HEK293T (cell line): ENCODE results near the gene SETD5.
A peak's percentile ranks its signal among the peaks of the same experiment; 100 is the strongest.

Experiments
- CTCF ChIA-PET: fragments of 350-600 bp; formaldehyde crosslinking; extraction: SDS; loops from one replicate; lab custom pipeline; 2021; ENCODE audit warnings: antibody characterized with exemption, inconsistent platforms; lab: Yijun Ruan, JAX
- POLR2A ChIA-PET: fragments of 350-600 bp; formaldehyde crosslinking; extraction: SDS; loops from one replicate; lab custom pipeline; 2020; ENCODE audit warnings: antibody characterized with exemption, inconsistent platforms; lab: Yijun Ruan, JAX
- DNase-seq: peaks from one replicate; pipeline ENCODE4 v3.0.0; 2012; ENCODE audit warnings: mixed read lengths; ENCODE audit errors: extremely low spot score
- ARNT ChIP-seq: fragments of 450-650 bp; IDR thresholded peaks from 2 replicates; pipeline ENCODE4 v1.6.1; 2017; ENCODE audit warnings: mild to moderate bottlenecking
- BHLHE40 ChIP-seq: fragments of 450-650 bp; IDR thresholded peaks from 2 replicates; pipeline ENCODE4 v1.6.1; 2016; ENCODE audit warnings: mild to moderate bottlenecking, moderate library complexity, borderline replicate concordance
- CTBP1 ChIP-seq: fragments of 450-650 bp; IDR thresholded peaks from 2 replicates; pipeline ENCODE4 v1.6.1; 2016; ENCODE audit warnings: borderline replicate concordance
- ELF4 ChIP-seq: fragments of 450-650 bp; IDR thresholded peaks from 2 replicates; pipeline ENCODE4 v1.6.1; 2017; ENCODE audit warnings: antibody characterized with exemption
- FOXA1 ChIP-seq: fragments of 450-650 bp; IDR thresholded peaks from 2 replicates; pipeline ENCODE4 v1.6.1; 2016; ENCODE audit warnings: mild to moderate bottlenecking
- FOXK2 ChIP-seq: fragments of 450-650 bp; IDR thresholded peaks from 2 replicates; pipeline ENCODE4 v1.6.1; 2016; ENCODE audit warnings: mild to moderate bottlenecking
- FOXM1 ChIP-seq: fragments of 450-650 bp; IDR thresholded peaks from 2 replicates; pipeline ENCODE4 v1.6.1; 2017; ENCODE audit warnings: mild to moderate bottlenecking, borderline replicate concordance
- HDGF ChIP-seq: fragments of 450-650 bp; IDR thresholded peaks from 2 replicates; pipeline ENCODE4 v1.6.1; 2017; ENCODE audit warnings: antibody characterized with exemption, borderline replicate concordance
- L3MBTL2 ChIP-seq: fragments of 450-650 bp; conservative IDR thresholded peaks from 2 replicates; pipeline ENCODE4 v1.6.1; 2016; ENCODE audit warnings: mild to moderate bottlenecking
- LEF1 ChIP-seq: fragments of 450-650 bp; IDR thresholded peaks from 2 replicates; pipeline ENCODE4 v1.6.1; 2017; ENCODE audit warnings: mild to moderate bottlenecking, borderline replicate concordance
- NFRKB ChIP-seq: fragments of 450-650 bp; IDR thresholded peaks from 2 replicates; pipeline ENCODE4 v1.6.1; 2016; ENCODE audit warnings: mild to moderate bottlenecking, moderate library complexity
- SP1 ChIP-seq: fragments of 450-650 bp; IDR thresholded peaks from 2 replicates; pipeline ENCODE4 v1.6.1; 2017
- SUZ12 ChIP-seq: fragments of 450-650 bp; IDR thresholded peaks from 2 replicates; pipeline ENCODE4 v1.6.1; 2016; ENCODE audit warnings: mild to moderate bottlenecking
- TARDBP ChIP-seq: fragments of 450-650 bp; IDR thresholded peaks from 2 replicates; pipeline ENCODE4 v1.6.1; 2016
- ZNF384 ChIP-seq: fragments of 450-650 bp; IDR thresholded peaks from 2 replicates; pipeline ENCODE4 v1.6.1; 2016
- TF ChIP-seq, protein P1 (sequence below): fragments of 450-650 bp; IDR thresholded peaks from 2 replicates; pipeline ENCODE4 v1.6.1; 2016

The SETD5 gene

DNA sequence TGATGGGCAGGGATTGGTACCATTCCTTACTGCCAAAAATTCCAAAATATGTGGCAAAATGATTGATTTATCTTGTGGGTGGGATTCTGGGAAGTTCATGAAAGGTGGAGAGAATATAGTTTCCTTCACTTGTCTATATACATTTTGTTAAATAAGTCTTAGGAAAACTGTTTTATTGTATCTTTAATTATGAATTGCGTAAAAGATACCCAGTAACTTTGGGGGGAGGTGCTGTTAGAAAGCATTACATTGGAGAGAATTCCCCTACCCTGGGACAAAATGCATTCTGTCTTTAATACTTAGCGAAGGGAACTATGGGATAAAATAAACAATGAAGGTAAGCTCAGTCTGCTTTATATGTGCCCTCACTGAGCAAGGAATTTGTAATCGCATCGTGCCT, 4.6 kb downstream of the SETD5 start:
- ChIA-PET POLR2A (interaction anchor here (2.2 kb wide), 1 partner anchor 39 kb away, joined by 11 read pairs; the partner anchor contains the start of gene THUMPD3), CTCF (interaction anchor here (1.0 kb wide), 1 partner anchor 22 kb away, joined by 3 read pairs; no protein-coding TSS in a partner anchor)
- TF ChIP-seq, protein P1, sequence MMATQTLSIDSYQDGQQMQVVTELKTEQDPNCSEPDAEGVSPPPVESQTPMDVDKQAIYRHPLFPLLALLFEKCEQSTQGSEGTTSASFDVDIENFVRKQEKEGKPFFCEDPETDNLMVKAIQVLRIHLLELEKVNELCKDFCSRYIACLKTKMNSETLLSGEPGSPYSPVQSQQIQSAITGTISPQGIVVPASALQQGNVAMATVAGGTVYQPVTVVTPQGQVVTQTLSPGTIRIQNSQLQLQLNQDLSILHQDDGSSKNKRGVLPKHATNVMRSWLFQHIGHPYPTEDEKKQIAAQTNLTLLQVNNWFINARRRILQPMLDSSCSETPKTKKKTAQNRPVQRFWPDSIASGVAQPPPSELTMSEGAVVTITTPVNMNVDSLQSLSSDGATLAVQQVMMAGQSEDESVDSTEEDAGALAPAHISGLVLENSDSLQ: peak; percentile 65
- TF ChIP-seq NFRKB: no peak
- DNase-seq: no peak

DNA sequence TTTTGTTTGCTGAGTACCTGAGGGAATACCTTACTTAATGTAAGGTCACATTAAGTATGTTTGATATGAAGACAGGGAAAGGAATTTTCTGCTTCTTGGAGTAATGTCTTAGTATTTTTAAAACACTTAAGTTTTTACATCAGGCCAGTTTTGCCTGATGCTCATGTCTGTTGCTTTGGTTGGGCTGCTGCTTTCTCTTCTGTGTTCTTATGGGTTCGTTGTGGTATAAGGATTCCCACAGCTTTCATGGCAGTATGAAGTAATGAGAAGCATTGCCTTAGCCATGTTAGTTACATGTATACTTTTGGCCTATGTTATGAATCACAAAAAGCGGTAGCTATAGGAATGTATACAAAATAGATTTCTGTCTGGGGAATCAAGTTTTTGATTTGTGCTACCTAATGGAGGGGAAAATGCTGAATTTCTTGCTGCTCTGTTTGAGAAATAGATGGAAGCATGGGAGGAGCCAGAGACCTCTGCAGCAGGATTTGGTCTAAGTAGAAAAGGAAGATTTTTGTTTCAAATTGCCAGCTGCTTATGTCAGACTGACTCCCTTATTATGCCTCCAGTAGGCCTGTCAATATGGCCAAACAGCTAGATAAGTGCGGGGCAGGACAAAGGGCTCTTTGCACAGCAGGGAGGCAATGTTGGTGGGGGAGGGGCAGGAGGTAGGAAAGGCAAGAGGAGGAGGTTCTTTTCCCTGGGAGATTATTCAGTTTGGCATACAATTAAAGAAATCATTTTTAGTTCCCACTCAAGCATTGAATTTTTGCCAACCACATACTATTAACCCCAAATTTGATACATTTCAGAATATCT, 5.2 kb downstream of the SETD5 start:
- CTCF ChIA-PET: interaction anchor here (0.9 to 1.1 kb wide), 3 partner anchors 14 to 21 kb away, joined by 3 to 11 read pairs (median 6); no protein-coding TSS in a partner anchor
- DNase-seq: peak; percentile 48
- TF ChIP-seq FOXM1 (no peak), CTBP1 (0 out of 2 replicates have a peak, but pooled peaks have one; percentile 48), L3MBTL2 (no peak), TARDBP (no peak)
- TF ChIP-seq, protein P1: peak; percentile 76
- POLR2A ChIA-PET: interaction anchor here (2.2 kb wide), 1 partner anchor 40 kb away, joined by 11 read pairs; the partner anchor contains the start of gene THUMPD3

DNA sequence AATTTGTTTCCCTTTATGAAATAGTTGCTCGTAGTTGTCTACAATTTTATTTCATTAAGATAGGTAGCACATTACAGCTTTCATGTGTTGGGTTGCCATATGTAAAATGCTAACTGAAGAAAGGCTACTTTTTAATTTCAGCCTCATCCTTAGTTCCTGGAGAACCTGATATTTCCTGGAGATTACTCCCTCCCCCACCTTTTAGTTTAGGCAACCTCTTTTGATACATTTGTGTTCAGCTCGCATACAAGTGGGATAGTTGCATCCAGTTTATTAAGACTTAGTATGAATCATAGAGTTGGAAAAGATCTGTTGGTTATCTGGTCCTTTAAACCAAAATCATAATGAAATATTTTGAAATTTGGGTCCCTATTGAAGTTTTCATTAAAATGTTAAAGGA, 6.0 kb downstream of the SETD5 start:
- TF ChIP-seq FOXA1 (no peak), NFRKB (no peak), L3MBTL2 (no peak)
- no peak for DNase-seq
- POLR2A ChIA-PET: interaction anchor here (2.2 kb wide), 1 partner anchor 40 kb away, joined by 11 read pairs; the partner anchor contains the start of gene THUMPD3
- CTCF ChIA-PET: interaction anchor here (0.9 to 1.1 kb wide), 2 partner anchors 13 to 16 kb away, joined by 6 to 11 read pairs; no protein-coding TSS in a partner anchor

DNA sequence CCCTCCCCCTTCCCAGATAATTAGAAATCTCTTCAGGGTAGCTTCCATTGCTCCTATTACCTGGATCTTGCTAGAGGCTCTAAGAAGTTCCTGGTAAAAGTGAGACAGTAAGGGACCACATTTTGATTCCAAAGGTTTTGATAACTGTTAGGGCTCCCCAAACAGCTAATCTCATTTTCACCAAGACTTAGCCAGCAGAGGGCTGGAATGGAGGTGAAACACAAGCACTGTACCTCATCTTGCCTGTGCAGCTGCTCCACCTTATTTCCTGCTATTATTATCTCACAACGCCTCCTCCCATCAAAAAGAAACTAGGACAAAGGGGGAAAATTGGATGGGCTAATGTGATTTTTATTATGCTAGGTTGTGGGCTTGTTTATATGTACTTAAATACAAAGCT, 7.3 kb downstream of the SETD5 start:
- CTCF ChIA-PET: no interaction called here
- POLR2A ChIA-PET: interaction anchor here (1.4 to 1.9 kb wide), 2 partner anchors 8 to 42 kb away, joined by 4 to 8 read pairs; partner anchors contain the start of gene THUMPD3
- no peak for TF ChIP-seq ZNF384
- no peak for TF ChIP-seq ARNT
- no peak for TF ChIP-seq SUZ12
- TF ChIP-seq FOXA1: no peak
- no peak for TF ChIP-seq SP1
- no peak for TF ChIP-seq FOXK2
- TF ChIP-seq TARDBP: no peak
- no peak for TF ChIP-seq FOXM1
- no peak for TF ChIP-seq NFRKB
- TF ChIP-seq CTBP1: no peak
- no peak for TF ChIP-seq ELF4
- TF ChIP-seq LEF1: no peak
- TF ChIP-seq HDGF: no peak
- TF ChIP-seq BHLHE40: no peak
- TF ChIP-seq L3MBTL2: no peak
- TF ChIP-seq, protein P1: no peak
- no peak for DNase-seq

DNA sequence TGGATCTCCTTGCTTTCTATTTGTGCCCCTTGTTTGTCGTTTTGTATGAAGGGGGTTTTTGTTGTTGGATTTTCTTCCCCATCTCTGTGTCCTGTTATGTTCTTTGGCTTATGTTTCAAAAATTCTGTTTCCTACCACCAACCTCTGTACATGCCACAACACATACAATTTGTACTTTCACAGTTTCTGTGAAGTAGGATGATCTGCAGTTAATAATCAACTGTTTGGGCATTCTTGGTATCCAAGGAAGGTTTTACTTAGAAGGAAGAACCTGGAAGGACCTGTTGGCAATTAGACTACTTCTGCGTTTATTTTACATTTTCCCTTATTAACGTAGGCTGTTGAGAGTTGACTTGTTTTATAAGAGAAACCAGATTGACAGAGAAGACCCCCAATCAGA, 8.3 kb downstream of the SETD5 start:
- no peak for TF ChIP-seq HDGF
- TF ChIP-seq L3MBTL2: no peak
- TF ChIP-seq, protein P1: no peak
- no peak for TF ChIP-seq LEF1
- TF ChIP-seq BHLHE40: no peak
- no peak for TF ChIP-seq ELF4
- no peak for TF ChIP-seq TARDBP
- TF ChIP-seq SP1: no peak
- TF ChIP-seq FOXK2: no peak
- TF ChIP-seq CTBP1: no peak
- POLR2A ChIA-PET: interaction anchor here (1.9 kb wide), 1 partner anchor 10 kb away, joined by 8 read pairs; no protein-coding TSS in a partner anchor
- DNase-seq: no peak
- CTCF ChIA-PET: no interaction called here
